Measurements from ENCODE around the gene C17orf107.

C17orf107 gene

GRCh38 chr17:4872786-4873185 lies 26.6 kb upstream of the C17orf107 start:
- H4K20me1 ChIP-seq (ENCODE audit: insufficient read depth, low read length): no peaks in the 10 kb centered on the region
- H3K4me2 ChIP-seq (ENCODE audit: low read length): no peak overlapping the region
- no peaks in the 10 kb centered on the region for H3K27me3 ChIP-seq (ENCODE audit: low read depth, low read length)
- no peak overlapping the region for H3K27ac ChIP-seq (ENCODE audit: low read length)
- no peak overlapping the region for H3K4me3 ChIP-seq (ENCODE audit: low read length)
- no peak overlapping the region for H2AFZ ChIP-seq (ENCODE audit: low read depth, low read length)
- TF ChIP-seq EZH2phosphoT487 (IDR thresholded peaks at IDR 0.05; ENCODE audit: low read depth): no peak
- no peak for TF ChIP-seq CTCF (IDR thresholded peaks at IDR 0.05; ENCODE audit: low read depth, low read length)
- no peaks in the 10 kb centered on the region for H3K9me3 ChIP-seq (ENCODE audit: insufficient read depth, low read length)
- H3K36me3 ChIP-seq (replicated peaks; ENCODE audit: low read depth, low read length): no peaks in the 10 kb centered on the region
- no peaks in the 10 kb centered on the region for H3K79me2 ChIP-seq (ENCODE audit: low read length)
- H3K4me1 ChIP-seq (ENCODE audit: low read length): peaks cover 16% of the 10 kb centered on the region
- H3K9ac ChIP-seq (ENCODE audit: low read length): no peak overlapping the region

- no peaks in the 10 kb centered on the region for H3K79me2 ChIP-seq (ENCODE audit: low read length)
- no peaks in the 10 kb centered on the region for H4K20me1 ChIP-seq (ENCODE audit: insufficient read depth, low read length)
- TF ChIP-seq EZH2phosphoT487 (IDR thresholded peaks at IDR 0.05; ENCODE audit: low read depth): no peak
- no peak for TF ChIP-seq CTCF (IDR thresholded peaks at IDR 0.05; ENCODE audit: low read depth, low read length)
- H3K4me1 ChIP-seq (ENCODE audit: low read length): peaks cover 19% of the 10 kb centered on the region
- H3K4me2 ChIP-seq (ENCODE audit: low read length): peak overlapping the region; percentile 74
- no peak overlapping the region; the same call in 1 of the 2 replicates for H3K9ac ChIP-seq (ENCODE audit: low read length)
- H3K27me3 ChIP-seq (ENCODE audit: low read depth, low read length): no peaks in the 10 kb centered on the region
- peak overlapping the region; percentile 54 for H3K27ac ChIP-seq (ENCODE audit: low read length)
- H2AFZ ChIP-seq (ENCODE audit: low read depth, low read length): no peak overlapping the region
- peak overlapping the region; percentile 40; the same call in 1 of the 2 replicates for H3K4me3 ChIP-seq (ENCODE audit: low read length)
- H3K36me3 ChIP-seq (replicated peaks; ENCODE audit: low read depth, low read length): no peaks in the 10 kb centered on the region
- no peaks in the 10 kb centered on the region for H3K9me3 ChIP-seq (ENCODE audit: insufficient read depth, low read length)
Measured at GRCh38 chr17:4877089-4877488, 22.2 kb upstream of the C17orf107 start.

GRCh38 chr17:4879601-4880000 lies 19.7 kb upstream of the C17orf107 start:
- peaks cover 19% of the 10 kb centered on the region for H3K4me1 ChIP-seq (ENCODE audit: low read length)

GRCh38 chr17:4880857-4881256 lies 18.5 kb upstream of the C17orf107 start:
- no peaks in the 10 kb centered on the region for H3K36me3 ChIP-seq (replicated peaks; ENCODE audit: low read depth, low read length)

More at GRCh38 chr17:4879601-4880000, 19.7 kb upstream of the C17orf107 start:
- H3K36me3 ChIP-seq (replicated peaks; ENCODE audit: low read depth, low read length): no peaks in the 10 kb centered on the region
- no peaks in the 10 kb centered on the region for H3K27me3 ChIP-seq (ENCODE audit: low read depth, low read length)
- H3K4me2 ChIP-seq (ENCODE audit: low read length): no peak overlapping the region
- H4K20me1 ChIP-seq (ENCODE audit: insufficient read depth, low read length): no peaks in the 10 kb centered on the region
- H3K79me2 ChIP-seq (ENCODE audit: low read length): no peaks in the 10 kb centered on the region
- no peak overlapping the region for H2AFZ ChIP-seq (ENCODE audit: low read depth, low read length)
- H3K9me3 ChIP-seq (ENCODE audit: insufficient read depth, low read length): no peaks in the 10 kb centered on the region
- TF ChIP-seq CTCF (IDR thresholded peaks at IDR 0.05; ENCODE audit: low read depth, low read length): no peak
- TF ChIP-seq EZH2phosphoT487 (IDR thresholded peaks at IDR 0.05; ENCODE audit: low read depth): no peak
- H3K9ac ChIP-seq (ENCODE audit: low read length): no peak overlapping the region
- H3K27ac ChIP-seq (ENCODE audit: low read length): no peak overlapping the region
- no peak overlapping the region for H3K4me3 ChIP-seq (ENCODE audit: low read length)

More at GRCh38 chr17:4880857-4881256, 18.5 kb upstream of the C17orf107 start:
- Histone ChIP-seq H3K4me1 (ENCODE audit: low read length) (peaks cover 19% of the 10 kb centered on the region), H3K4me3 (ENCODE audit: low read length) (no peak overlapping the region), H3K27ac (ENCODE audit: low read length) (no peak overlapping the region), H3K79me2 (ENCODE audit: low read length) (no peaks in the 10 kb centered on the region), H3K27me3 (ENCODE audit: low read depth, low read length) (no peaks in the 10 kb centered on the region), H2AFZ (ENCODE audit: low read depth, low read length) (no peak overlapping the region), H3K9me3 (ENCODE audit: insufficient read depth, low read length) (no peaks in the 10 kb centered on the region), H3K9ac (ENCODE audit: low read length) (no peak overlapping the region), H3K4me2 (ENCODE audit: low read length) (no peak overlapping the region), H4K20me1 (ENCODE audit: insufficient read depth, low read length) (no peaks in the 10 kb centered on the region)
- TF ChIP-seq EZH2phosphoT487 (IDR thresholded peaks at IDR 0.05; ENCODE audit: low read depth) (no peak), CTCF (IDR thresholded peaks at IDR 0.05; ENCODE audit: low read depth, low read length) (no peak)
